NCI-H2227 (cell line): ENCODE data around the gene TMED8.
"Not testable (repeated sequence)": the region's sequence is repeated elsewhere in the genome, so short reads cannot be mapped to it uniquely, and the experiment has no call there.

Source experiments
- DNase-seq: peaks from one replicate; lab custom pipeline; 2025; ENCODE audit not compliant: unreplicated experiment; lab: John Stamatoyannopoulos, UW

The TMED8 gene

GRCh38 chr14:77376771-77377501, at the start of gene TMED8, which contains the start of gene SAMD15:
TSS of gene TMED8 (minus strand) at chr14:77377094. CDS start at chr14:77377053, 41 bp downstream.
TSS of gene SAMD15 (plus strand) at chr14:77377379. CDS start at chr14:77377419, 40 bp downstream.
- DNase-seq: peak; percentile 87

DNA sequence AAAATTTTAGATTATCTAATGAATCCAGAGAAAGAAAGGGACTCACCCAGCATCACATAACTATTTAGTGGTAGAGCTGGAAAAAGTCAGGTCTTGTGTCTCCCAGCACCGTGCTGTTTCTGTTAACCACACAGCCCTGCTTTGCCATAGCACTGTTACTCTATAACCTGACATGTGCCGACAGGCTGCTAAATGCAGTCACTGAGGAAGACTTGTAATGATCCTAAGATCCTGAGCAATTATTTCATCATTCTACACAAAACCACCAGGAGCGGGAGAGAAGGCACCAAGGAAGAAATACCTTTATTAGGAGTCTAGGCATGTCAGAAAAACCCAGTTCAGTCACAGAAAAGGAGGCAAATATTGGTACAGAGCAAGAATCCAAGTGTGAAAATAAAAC, 49.5 kb upstream of the TMED8 start:
- DNase-seq: no peak

DNA sequence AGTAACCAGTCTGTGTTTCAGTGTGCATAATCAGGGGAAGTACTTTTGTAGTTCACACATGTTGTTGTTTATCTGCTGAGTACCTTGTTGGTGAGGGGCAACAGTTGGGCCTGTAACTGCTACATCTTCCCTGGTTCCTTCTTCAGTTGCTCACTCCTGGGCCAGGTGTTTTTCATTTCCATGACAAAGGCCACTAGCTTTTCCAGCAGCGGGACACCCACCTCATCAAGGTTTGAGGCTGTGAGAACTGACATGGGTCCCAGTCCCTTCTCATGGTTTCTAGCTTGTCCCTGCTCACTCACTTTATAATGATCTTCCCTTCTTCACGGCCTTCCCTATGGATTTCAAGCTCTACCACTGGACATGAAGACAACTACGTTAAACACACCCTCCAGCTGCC, 48.0 kb upstream of the TMED8 start:
- no peak for DNase-seq

- DNase-seq: no peak
Observed at GRCh38 chr14:77423423-77423822, 46.5 kb upstream of the TMED8 start, which contains the start of gene NOXRED1. TSS of gene NOXRED1 (minus strand) at chr14:77423523. CDS start at chr14:77422889, 634 bp downstream.

- DNase-seq: no peak
Observed at GRCh38 chr14:77421201-77421600, 44.3 kb upstream of the TMED8 start.

- DNase-seq: no peak
Observed at GRCh38 chr14:77416836-77417235, 39.9 kb upstream of the TMED8 start.

DNA sequence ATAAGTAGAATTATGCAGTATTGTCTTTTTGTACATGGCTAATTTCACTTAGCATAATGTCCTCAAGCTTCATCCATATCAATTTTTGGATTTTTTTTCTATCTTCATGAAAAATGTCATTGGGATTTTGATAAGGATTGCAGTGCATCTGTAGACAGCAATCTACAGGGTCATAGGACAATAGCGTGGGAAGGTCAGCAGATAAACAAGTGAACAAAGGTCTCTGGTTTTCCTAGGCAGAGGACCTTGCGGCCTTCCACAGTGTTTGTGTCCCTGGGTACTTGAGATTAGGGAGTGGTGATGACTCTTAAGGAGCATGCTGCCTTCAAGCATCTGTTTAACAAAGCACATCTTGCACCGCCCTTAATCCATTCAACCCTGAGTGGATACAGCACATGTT, 39.2 kb upstream of the TMED8 start:
- DNase-seq: not testable (repeated sequence)

DNA sequence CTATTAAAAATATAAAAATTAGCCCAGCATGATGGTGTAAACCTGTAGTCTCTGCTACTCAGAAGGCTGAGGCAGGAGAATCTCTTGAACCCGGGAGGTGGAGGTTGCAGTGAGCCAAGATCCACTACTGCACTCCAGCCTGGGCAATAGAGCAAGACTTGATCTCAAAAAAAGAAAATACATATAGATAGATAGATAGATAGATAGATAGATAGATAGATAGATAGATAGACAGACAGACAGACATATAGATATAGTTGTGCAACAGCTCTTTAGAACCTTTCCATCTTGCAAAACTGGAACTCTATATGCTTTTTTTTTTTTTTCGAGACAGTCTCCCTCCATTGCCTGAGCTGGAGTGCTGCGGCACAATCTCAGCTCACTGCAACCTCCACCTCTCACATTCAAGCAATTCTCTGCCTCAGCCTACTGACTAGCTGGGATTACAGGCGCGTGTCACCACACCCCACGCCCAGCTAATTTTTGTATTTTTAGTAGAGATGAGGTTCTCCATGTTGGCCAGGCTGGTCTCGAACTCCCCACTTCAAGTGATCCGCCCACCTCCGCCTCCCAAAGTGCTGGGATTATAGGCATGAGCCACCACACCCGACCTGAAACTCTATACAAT, 38.6 kb upstream of the TMED8 start:
- DNase-seq: not testable (repeated sequence)

DNA sequence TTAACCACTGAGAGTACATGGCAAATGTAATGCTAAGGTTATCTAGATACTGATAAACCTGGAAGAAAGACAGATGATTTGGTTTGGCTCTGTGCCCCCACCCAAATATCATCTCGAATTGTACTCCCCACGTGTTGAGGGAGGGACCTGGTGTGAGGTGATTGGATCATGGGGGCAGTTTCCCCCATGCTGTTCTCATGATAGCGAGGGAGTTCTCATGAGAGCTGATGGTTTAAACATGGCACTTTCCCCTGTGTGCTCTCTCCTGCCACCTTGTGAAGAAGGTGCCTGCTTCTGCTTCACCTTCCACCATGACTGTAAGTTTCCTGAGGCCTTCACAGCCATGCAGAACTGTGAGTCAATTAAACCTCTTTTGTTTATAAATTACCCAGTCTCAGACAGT, 32.2 kb upstream of the TMED8 start:
- DNase-seq: no peak

DNA sequence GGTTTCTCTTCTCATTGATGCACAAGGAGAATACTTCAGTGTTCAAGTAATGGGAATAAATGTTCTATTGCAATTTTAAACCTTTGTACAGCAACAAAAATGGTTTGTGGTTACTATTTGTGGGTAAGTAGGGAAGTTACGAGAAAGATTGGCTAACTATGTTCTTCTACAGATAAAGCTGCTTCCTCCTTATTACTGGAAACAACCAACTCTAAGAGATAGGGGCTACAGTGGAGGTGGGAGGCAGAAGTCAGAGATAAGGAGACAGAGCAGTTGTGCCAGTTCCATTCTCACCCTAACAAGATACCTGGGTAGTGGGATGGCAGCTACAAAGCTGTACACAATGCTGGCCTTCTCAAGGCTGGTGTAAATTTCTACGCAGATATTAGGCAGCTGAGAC, 30.3 kb upstream of the TMED8 start:
- no peak for DNase-seq

DNA sequence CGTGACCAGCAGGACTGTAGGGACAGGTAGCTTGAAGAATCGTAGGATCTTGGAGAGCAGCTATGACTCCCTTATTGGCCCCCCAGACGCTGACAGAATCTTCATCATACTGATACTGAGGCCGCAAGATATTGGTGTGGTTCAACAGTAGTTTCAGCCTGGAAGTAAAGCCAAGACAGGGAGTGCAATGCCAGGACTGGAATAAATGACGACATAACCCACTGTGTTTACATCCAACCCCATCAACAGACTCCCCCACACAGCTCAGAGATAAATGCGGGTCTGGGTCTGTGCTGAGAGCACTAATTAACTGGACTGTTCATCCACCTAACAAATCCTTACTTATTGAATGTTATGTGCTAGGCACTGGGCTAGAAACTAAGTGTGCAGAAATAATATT, 29.8 kb upstream of the TMED8 start:
- no peak for DNase-seq

- DNase-seq: no peak
Observed at GRCh38 chr14:77406086-77406485, 29.2 kb upstream of the TMED8 start.

DNA sequence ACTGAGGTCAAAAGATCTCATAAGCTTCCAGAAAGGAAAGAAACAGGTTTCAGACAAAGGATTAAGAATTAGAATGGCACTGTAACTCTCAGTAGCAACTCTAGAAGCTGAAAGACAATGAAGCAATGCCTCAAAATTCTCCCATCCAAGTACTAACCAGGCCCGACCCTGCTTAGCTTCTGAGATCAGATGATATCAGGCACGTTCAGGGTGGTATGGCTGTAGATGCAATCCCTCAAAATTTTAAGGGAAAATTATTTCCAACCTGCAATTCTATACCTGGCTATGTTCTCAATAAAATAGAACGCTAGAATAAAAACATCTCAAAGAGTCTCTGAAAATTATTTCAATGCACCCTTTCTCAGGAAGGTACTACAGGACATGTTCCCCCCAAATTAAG, 26.9 kb upstream of the TMED8 start:
- DNase-seq: no peak

DNA sequence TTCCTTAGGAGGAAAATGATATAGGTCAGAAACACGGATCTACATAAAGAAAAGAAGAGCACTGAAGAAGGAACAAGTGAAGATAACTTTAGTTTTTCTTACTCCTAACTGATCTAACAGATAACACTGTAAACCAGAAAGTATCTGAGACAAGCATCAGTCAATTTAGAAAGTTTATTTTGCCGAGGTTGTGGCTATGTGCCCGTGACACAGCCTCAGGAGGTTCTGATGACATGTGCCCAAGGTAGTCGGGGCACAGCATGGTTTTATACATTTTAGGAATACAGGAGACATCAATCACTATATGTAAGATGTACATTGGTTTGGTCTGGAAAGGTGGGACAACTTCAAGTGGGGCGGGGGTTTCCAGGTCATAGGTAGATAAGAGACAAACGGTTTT, 23.3 kb upstream of the TMED8 start:
- DNase-seq: no peak

DNA sequence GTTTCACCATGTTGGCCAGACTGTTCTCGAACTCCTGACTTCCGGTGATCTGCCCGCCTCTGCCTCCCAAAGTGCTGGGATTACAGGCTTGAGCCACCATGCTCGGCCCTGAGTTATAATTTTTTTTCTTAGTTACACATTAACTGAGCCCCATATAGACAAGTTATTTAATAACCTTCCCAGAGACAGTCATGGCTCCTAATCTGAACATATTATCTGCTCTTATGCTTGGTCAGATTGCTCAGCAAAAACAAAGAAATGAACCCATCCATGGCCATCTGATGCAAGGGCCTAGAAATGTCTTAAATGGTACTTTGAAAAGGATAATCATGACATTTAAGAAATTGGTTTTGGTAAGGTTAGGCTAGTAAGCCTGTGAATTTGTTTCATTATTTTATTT, 13.3 kb upstream of the TMED8 start:
- no peak for DNase-seq

DNA sequence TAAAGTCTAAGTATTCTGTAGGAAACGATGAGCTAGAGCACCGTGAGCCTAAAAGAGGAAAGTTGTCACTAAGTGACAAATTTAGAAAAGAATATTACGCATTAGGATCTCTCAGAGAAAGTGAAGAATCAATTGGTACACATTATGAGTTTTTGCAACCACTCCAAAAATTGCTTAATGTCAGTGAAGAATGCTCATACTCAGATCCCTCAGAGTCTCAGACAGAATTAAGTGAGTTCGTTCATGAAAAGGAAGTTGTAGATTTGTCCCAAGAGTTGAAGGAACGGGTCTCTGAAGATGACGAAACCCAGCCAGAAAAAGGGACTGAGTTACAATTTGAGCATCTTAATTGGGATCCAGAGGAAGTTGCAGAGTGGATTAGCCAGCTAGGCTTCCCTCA, 1.8 kb upstream of the TMED8 start:
- no peak for DNase-seq

DNA sequence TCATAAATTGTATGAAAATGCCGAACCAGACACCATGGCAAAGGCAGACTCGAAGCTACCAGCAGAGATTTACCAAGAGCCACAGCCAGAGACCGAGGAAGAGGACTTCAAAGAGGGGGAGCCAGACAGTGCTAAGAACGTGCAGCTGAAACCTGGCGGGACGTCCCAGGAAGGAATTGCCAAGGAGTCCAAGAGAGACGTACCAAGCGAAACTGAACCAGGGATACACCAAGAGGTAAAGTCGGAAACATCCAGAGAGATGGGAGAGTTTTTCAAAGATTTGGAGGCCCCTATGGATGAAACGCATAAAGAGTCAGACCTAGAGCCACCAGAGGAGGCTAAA, 579 bp upstream of the TMED8 start:
- no peak for DNase-seq

GRCh38 chr14:77375973-77376770, 722 bp downstream of the TMED8 start:
- DNase-seq: peak; percentile 29

- no peak for DNase-seq
Observed at GRCh38 chr14:77375164-77375950, 1.5 kb downstream of the TMED8 start.

DNA sequence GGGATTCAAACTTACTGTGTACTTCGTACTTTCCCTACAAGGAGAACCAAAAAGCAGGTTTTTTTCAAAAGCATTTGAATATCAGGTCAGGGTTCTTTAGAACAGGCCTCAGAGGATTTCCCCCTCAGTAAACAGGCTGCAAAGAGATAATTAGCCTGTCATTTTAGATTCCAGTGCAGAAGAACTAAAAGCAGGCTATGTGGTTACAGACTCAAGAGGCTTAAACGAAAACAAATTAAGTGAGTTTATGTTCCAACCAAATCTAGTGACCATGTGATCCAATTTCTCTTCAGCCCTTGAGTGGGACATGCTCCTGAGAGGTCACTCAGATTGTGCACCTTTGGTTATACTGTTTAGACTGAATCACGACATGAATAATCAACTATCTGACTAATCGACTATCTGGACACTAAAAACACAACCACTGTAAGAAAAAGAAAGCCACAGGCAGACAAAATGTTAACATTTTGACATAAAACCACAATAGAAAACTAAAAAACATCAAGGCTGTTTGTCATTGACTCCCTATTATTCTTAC, 4.5 kb downstream of the TMED8 start:
- DNase-seq: peak; percentile 48

GRCh38 chr14:77369285-77369684, 7.6 kb downstream of the TMED8 start:
- no peak for DNase-seq
